ENCODE measurements around the gene CRISP2. TPM values are rescaled to one million over a fixed set of nuclear protein-coding genes. Genes with fewer than 3 reads are reported as not detected.

Gene CRISP2
- total and polyA plus RNA-seq, 2 experiments from 2014 or later, result 0.63 to 1.2 TPM

GRCh38 chr6:49721297-49721696 is 8.0 kb upstream of the CRISP2 start (continued):
- no peak for TF ChIP-seq CTCF (conservative IDR thresholded peaks at IDR 0.05; ENCODE audit: low read depth in 2 of 2)
- no peak for TF ChIP-seq EZH2phosphoT487 (IDR thresholded peaks at IDR 0.05; ENCODE audit: unreplicated experiment)
- TF ChIP-seq ZNF462 (CRISPR knock-in tag; IDR thresholded peaks at IDR 0.05), result no peak
- no peak for TF ChIP-seq ZNF114 (CRISPR knock-in tag; IDR thresholded peaks at IDR 0.05)
- no peak for TF ChIP-seq CREB1 (CRISPR knock-in tag; IDR thresholded peaks at IDR 0.05; ENCODE audit: low read depth)

GRCh38 chr6:49720372-49720771 is 7.0 kb upstream of the CRISP2 start:
- Histone ChIP-seq H3K4me1 (ENCODE audit: insufficient read depth) (no peaks in the 10 kb centered on the region), H3K4me2 (no peak overlapping the region), H3K79me2 (replicated peaks; ENCODE audit: insufficient read depth) (no peaks in the 10 kb centered on the region), H3K27me3 (ENCODE audit: insufficient read depth) (no peaks in the 10 kb centered on the region), H2AFZ (no peak overlapping the region), H3F3A (replicated peaks; ENCODE audit: low read depth) (no peaks in the 10 kb centered on the region), H3K4me3 (no peak overlapping the region), H4K20me1 (replicated peaks; ENCODE audit: insufficient read depth) (no peaks in the 10 kb centered on the region), H3K36me3 (ENCODE audit: insufficient read depth) (peaks cover 13% of the 10 kb centered on the region; the same call in 1 of the 2 replicates), H3K9me2 (ENCODE audit: insufficient read depth) (peaks cover 23% of the 10 kb centered on the region; the same call in 1 of the 2 replicates), H3K27ac (ENCODE audit: low read depth) (no peak overlapping the region)
- DNase-seq (ENCODE audit: low spot score), result no peak
- no peak for ATAC-seq
- peaks cover 53% of the 10 kb centered on the region for H3K9me3 Mint-ChIP-seq
- no peak overlapping the region for H3K4me3 Mint-ChIP-seq
- TF ChIP-seq JUNB (IDR thresholded peaks at IDR 0.05; ENCODE audit: unreplicated experiment) (no peak), ZNF114 (CRISPR knock-in tag; IDR thresholded peaks at IDR 0.05) (no peak), CREB1 (CRISPR knock-in tag; IDR thresholded peaks at IDR 0.05; ENCODE audit: low read depth) (no peak), NANOG (IDR thresholded peaks at IDR 0.05; ENCODE audit: borderline replicate concordance) (no peak)
- TF ChIP-seq, protein P1, sequence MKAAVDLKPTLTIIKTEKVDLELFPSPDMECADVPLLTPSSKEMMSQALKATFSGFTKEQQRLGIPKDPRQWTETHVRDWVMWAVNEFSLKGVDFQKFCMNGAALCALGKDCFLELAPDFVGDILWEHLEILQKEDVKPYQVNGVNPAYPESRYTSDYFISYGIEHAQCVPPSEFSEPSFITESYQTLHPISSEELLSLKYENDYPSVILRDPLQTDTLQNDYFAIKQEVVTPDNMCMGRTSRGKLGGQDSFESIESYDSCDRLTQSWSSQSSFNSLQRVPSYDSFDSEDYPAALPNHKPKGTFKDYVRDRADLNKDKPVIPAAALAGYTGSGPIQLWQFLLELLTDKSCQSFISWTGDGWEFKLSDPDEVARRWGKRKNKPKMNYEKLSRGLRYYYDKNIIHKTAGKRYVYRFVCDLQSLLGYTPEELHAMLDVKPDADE (IDR thresholded peaks at IDR 0.05), result no peak
- peaks cover 14% of the 10 kb centered on the region; the same call in 2 of the 3 replicates for H3K36me3 Mint-ChIP-seq (ENCODE audit: low read depth)
- H3K27me3 Mint-ChIP-seq (ENCODE audit: insufficient read depth, low read depth, poor library complexity), result no peaks in the 10 kb centered on the region
- no peaks in the 10 kb centered on the region for H3K4me1 Mint-ChIP-seq
- H3K27ac Mint-ChIP-seq, result no peak overlapping the region
